RCC 7860 (cell line): ENCODE results near the gene PANK4.

Experiments used
- DNase-seq: peaks from one replicate; pipeline ENCODE4 v3.0.0-alpha.2; 2015; ENCODE audit warnings: low spot score
- FAIRE-seq: peaks from 2 replicates; lab custom pipeline; 2012; peaks lifted over from hg19 to GRCh38; lab: Jason Lieb, UNC

Gene PANK4

DNA sequence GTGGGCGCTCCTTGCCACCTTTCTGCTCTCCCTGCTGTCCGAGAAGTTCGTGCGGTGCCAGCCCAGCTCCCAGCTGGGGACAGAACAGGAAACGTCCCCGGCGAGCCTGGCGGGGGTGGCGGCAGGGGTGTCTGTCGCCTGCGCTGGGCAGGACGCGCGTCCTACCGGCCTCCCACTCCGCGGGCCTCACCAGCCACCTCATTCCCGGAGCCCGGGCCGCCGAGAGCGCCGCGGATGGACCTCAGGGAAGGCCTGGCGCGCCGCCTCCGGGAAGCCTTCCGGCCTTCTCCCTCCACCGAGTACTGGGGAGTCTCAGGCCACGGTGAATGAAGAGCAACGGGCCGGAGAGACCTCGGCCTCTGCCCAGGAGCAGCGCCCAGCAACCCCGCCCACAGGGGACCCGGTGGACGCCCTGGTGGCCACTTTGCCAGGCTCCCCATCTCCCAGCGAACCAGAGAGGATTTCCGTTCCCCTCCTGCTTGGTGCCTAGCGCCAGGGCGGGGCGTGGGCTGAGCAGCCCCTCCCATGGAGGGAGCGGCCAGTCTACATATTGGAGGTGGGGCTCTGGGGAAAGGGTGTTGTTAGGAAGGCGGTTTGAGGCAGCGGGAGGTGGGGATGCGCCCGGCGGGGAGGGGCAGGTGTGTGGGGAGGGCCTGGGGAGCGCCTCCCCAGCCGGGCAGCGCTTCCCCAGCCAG is 20.3 kb upstream of the PANK4 start:
- DNase-seq: peak; percentile 40
- FAIRE-seq: no peak

GRCh38 chr1:2545754-2546514 is 19.5 kb upstream of the PANK4 start:
- DNase-seq (peak; percentile 54), FAIRE-seq (no peak)

- DNase-seq: no peak
- FAIRE-seq: no peak
Measured at GRCh38 chr1:2544875-2545640, 18.7 kb upstream of the PANK4 start.

DNA sequence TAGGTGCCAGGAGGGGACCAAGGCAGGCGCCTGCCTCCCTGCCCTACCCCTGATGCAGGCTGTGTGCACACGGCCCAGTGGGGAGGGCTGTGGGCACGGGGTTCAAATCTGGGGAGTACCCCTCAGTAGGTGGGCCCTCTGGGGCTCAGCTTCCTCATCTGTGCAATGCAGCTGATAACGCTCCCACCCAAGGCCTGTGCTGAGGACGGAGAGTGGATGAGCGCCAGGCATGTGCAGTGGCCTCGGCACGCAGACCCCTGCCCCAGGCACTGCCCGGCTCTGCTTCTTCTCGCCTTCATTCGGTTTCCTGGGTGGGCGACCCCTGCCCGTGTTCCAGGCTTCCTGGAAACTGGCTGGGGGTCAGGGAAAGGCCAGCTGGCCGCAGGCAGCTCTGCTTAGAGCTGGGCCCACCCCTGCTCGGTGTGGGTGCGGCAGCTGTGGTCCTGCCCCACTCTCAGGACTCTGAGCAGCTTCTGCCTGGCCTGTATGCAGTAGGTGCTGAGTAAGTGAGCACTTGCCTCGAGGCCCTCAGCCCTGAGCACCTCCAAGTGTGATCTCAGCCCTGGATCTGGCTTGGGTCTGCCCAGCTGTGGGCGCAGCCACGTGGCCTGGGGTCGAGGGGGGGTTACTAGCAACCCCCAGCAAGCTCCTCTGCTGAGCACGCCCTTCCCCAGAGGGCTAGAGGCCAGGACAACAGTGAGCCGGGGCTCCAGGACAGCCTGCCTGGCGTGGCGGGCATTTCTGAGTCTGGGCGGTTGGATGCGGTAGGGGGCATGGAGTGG is 17.9 kb upstream of the PANK4 start:
- DNase-seq (no peak), FAIRE-seq (no peak)

- FAIRE-seq: no peak
- no peak for DNase-seq
Measured at GRCh38 chr1:2543543-2544092, 17.2 kb upstream of the PANK4 start.

DNA sequence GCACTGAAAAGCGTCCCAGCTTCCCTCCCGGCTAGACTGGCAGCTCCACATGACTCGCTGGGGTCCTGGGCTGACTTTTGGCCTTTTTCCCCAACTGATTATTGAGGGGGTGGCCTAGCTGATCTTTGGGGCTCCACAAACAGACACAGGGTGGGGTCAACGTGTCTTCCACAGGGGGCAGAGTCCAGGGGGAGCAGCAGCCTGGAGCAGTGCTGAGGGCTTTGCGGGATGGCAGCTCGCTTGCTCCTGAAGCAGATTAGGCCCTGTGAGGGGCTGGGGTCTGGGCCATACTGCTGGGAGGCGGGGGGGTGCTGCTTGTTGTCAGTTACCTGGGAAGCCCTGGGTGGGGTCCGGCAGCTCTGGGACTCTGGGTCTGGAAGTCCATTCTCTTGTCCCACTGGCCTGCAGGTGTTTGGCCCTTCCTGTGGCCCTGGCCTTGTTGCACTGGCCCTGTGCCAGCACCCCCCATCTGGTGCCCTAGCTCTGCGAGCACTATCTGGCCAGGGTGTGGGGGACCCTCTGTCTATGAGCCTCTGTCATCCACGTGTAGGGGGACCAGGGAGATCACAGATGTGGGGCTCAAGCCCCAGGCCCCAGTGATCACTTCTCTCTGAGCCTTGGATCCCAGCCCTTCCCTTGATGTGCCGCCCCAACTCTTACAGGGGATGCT is 16.0 kb upstream of the PANK4 start:
- FAIRE-seq: no peak
- DNase-seq: no peak

- DNase-seq (no peak), FAIRE-seq (no peak)
Measured at GRCh38 chr1:2541619-2542245, 15.3 kb upstream of the PANK4 start.

DNA sequence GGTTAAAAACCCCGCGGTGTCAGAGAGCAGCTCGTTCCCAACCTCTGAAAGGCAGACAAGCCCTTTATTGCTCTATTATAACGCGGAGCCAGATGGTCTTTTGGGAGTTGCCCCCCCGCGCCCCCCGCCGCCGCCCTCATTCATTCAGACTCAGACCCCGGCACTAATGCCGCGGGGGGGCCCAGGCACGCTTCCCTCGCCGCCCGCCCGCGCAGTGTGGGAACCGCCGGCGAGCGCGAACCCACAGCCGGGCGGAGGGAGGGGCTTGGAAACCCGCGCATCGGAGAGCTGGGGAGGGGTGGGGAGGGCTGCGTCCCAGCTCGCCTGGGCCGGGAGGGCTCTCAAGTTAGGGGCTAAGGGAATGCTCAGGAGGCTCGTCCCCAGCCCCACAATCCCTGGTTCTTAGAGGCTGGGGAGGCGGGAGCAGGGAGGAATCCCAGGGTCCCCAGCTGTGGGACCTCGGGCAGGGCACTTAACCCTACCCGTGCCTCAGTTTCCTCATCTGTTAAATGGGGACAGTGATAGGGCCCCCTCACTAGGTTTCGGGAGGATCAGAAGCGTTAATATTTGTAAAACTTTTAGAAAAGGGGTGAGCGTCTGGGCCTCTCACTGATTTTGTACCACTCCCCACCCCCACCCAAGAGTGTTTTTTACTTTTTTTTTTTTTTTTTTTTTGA is 14.6 kb upstream of the PANK4 start:
- FAIRE-seq (no peak), DNase-seq (no peak)

- FAIRE-seq (no peak), DNase-seq (no peak)
Measured at GRCh38 chr1:2539312-2539907, 13.0 kb upstream of the PANK4 start.

DNA sequence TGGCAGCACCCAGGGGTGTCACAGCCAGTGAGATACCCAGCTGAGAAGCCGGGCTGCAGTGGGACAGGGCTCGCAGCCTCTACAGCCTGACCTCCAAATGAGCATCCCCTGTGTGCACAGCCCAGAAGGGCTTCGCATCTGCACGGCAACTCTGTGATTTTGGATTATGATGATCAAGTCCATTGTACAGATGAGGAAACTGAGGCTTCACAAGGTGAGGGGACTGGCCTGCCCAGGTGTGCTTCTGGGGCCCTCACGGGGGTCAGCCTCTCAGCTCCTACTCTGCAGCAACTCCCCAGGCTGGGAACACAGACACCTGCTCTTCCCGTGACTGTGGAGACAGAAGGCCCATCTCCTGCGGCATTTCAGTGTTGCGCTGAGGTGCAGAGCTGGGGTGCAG is 12.5 kb upstream of the PANK4 start:
- DNase-seq (no peak), FAIRE-seq (no peak)

DNA sequence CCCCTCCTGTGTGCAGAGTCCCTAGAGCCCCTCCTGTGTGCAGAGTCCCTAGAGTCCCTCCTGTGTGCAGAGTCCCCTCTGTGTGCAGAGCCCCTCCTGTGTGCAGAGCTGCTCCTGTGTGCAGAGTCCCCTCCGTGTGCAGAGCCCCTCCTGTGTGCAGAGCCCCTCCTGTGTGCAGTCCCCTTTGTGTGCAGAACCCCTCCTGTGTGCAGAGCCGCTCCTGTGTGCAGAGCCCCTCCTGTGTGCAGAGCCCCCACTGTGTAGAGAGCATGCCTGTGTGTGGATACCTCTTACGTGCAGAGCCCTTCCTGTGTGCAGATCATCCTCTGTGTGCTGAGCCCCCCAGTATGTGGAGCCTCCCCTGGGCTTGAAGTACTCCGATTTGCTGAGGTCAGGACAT is 12.0 kb upstream of the PANK4 start:
- FAIRE-seq: no peak
- no peak for DNase-seq

- FAIRE-seq (no peak), DNase-seq (no peak)
Measured at GRCh38 chr1:2537784-2538115, 11.4 kb upstream of the PANK4 start.

GRCh38 chr1:2535981-2536380 is 9.6 kb upstream of the PANK4 start:
- DNase-seq (no peak), FAIRE-seq (no peak)

DNA sequence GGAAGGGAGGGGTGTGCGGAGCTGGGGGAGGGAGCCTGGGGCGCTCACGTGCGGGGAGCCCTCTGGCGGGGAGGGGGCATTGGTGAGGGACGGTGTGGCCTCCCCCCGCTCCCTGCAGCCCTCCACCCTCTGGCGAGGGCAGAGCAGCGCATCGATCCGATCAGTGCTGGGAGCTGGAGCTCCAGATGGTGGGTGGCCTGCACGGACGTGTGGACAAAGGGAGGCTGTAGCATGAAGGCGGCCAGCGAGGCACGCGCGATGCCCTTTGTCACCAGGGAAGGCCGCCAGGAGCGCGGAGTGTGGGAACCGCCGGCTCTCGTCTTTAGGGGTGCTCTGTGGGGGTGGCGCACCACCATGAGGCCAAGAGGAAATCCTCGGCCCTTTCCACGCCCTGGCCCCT is 9.1 kb upstream of the PANK4 start:
- DNase-seq (no peak), FAIRE-seq (no peak)

DNA sequence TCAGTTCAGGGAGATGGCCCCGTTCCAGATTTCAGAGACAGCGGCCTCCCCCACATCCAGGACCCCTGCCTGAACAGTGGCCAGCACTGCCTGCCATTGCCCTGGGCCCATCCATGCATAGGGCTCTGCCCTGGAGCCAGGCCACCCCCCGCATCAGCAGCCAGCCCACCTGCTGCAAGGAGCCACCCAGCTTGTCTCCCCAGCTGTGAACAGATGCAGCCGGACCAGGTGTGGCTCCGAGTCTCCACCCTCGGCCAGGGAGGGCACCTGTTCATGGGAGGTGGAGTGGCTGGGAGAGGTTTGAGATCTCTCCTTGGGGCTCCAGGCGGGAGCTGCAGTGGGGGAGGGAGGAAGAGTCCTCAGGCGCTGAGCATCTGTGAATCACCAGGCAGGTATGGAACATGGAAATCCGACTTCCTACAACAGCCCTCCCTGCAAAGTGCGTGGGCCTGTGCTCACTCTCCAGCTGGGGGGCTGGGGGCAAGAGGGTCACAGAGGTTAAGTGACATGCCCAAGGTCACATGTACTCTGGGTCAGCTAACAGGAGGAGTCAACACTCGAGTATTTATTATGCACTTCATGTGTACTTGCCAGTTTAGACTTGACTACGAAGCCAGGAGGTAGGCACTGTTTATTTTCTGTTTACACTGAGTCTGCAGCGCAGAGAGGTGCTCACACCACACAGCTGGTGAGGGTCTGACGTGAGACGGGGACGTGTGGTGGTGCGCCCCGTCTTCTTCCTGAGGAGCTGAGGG is 8.5 kb upstream of the PANK4 start:
- no peak for FAIRE-seq
- peak; percentile 24 for DNase-seq

- FAIRE-seq (no peak), DNase-seq (no peak)
Measured at GRCh38 chr1:2534315-2534686, 7.9 kb upstream of the PANK4 start.

GRCh38 chr1:2533365-2533764 is 7.0 kb upstream of the PANK4 start:
- no peak for FAIRE-seq
- DNase-seq: no peak

DNA sequence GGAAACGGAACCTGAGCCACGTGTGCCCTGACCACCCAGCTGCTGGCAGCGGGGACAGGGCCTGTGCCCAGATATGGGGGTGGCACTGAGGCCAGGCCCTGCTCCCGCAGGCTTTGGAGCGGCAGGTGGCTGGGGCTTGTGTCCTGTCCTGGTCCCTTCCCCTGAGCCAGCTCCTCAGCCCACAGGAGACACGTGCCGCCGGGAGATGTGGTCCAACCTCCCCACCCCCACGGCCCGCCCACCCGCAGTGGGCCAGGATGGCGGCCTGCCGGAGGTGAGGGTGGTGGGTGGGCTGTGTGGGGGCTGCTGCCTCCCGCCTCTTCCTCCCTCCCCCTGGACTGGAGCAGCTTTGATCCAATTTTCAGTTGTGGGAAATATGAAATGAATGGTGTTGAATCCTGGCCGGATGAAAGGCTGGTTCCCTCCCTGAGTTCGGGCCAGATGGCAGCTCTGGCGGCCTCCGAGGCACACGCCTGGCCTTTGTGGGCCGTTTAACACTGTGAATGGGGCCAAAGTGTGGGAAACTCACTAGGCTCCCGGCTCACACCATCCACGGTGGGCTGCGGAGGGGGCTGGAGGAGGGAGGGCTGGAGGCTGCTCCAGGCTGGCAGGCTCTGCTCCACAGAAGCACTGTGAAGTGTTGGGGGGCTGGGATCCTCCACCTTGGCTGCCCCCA is 6.2 kb upstream of the PANK4 start:
- FAIRE-seq (no peak), DNase-seq (no peak)
